CD14-positive monocyte (primary cell): ENCODE results near the gene ZNF385C. TPM values are rescaled to one million over a fixed set of nuclear protein-coding genes. Genes with fewer than 3 reads are reported as not detected.
A peak's percentile ranks its signal among the peaks of the same experiment; 100 is the strongest.

ENCODE experiments used
- DNase-seq, 3 donors: peaks; one replicate each; pipeline ENCODE4 v3.0.0-alpha.2; 2011 to 2022
- H2AFZ ChIP-seq: 2 replicates; pipeline ENCODE4 v1.6.0; 2012; ENCODE audit warnings: mild to moderate bottlenecking, low read depth, low read length, inconsistent platforms; ENCODE audit not compliant: insufficient read depth, poor library complexity, severe bottlenecking
- H3K27ac ChIP-seq, 2 donors: 1 replicate in 1 of 2; 2 replicates in 1 of 2; pipeline ENCODE4 v1.5.1; 2012 to 2013; ENCODE audit warnings: low read length in 2 of 2, control low read depth in 1 of 2, inconsistent platforms in 1 of 2, low read depth in 1 of 2, mild to moderate bottlenecking in 1 of 2
- H3K27me3 ChIP-seq, 2 donors: one replicate each; pipeline versions ENCODE4 v1.6.0 to v1.6.1; 2011 to 2013; ENCODE audit warnings: low read length in 2 of 2; ENCODE audit not compliant: control insufficient read depth in 2 of 2, insufficient read depth in 2 of 2
- H3K36me3 ChIP-seq, 2 donors: replicated peaks in 1 of 2; 1 replicate in 1 of 2; 2 replicates in 1 of 2; pipeline versions ENCODE4 v1.5.1 to v1.6.1; 2012 to 2013; ENCODE audit warnings: low read length in 2 of 2, control low read depth in 1 of 2, inconsistent platforms in 1 of 2, mild to moderate bottlenecking in 1 of 2; ENCODE audit not compliant: insufficient read depth in 2 of 2, control insufficient read depth in 1 of 2
- H3K4me1 ChIP-seq, 2 donors: 1 replicate in 1 of 2; 2 replicates in 1 of 2; pipeline versions ENCODE4 v1.5.1 to v1.6.1; 2012 to 2013; ENCODE audit warnings: low read length in 2 of 2, control low read depth in 1 of 2, inconsistent platforms in 1 of 2, mild to moderate bottlenecking in 1 of 2, moderate library complexity in 1 of 2; ENCODE audit not compliant: insufficient read depth in 2 of 2, control insufficient read depth in 1 of 2
- H3K4me2 ChIP-seq: replicated peaks from 2 replicates; pipeline ENCODE3; 2012; ENCODE audit warnings: low read length, moderate library complexity, mild to moderate bottlenecking; ENCODE audit not compliant: poor library complexity, severe bottlenecking; ENCODE audit errors: extremely low read depth
- H3K4me3 ChIP-seq, 3 experiments: fragments of 200-600 bp in 1 of 3; sonication (generic) in 1 of 3; replicated peaks in 1 of 3; 1 replicate in 2 of 3; 2 replicates in 1 of 3; pipeline ENCODE4 v1.5.1; 2011 to 2013; ENCODE audit warnings: low read length in 3 of 3, mild to moderate bottlenecking in 3 of 3, control low read depth in 2 of 3, low read depth in 2 of 3, inconsistent platforms in 1 of 3, moderate library complexity in 1 of 3
- H3K79me2 ChIP-seq: 2 replicates; pipeline ENCODE4 v1.6.0; 2012; ENCODE audit warnings: mild to moderate bottlenecking, control low read depth, inconsistent platforms, low read length, moderate library complexity; ENCODE audit not compliant: insufficient read depth
- H3K9ac ChIP-seq: 2 replicates; pipeline ENCODE4 v1.6.0; 2017; ENCODE audit warnings: low read length, mild to moderate bottlenecking; ENCODE audit not compliant: insufficient read depth, poor library complexity, severe bottlenecking
- H3K9me3 ChIP-seq, 2 donors: replicated peaks in 1 of 2; 1 replicate in 1 of 2; 2 replicates in 1 of 2; pipeline versions ENCODE4 v1.5.1 to v1.6.1; 2012 to 2013; ENCODE audit warnings: low read length in 2 of 2, control low read depth in 1 of 2; ENCODE audit not compliant: control insufficient read depth in 1 of 2, insufficient read depth in 1 of 2
- H4K20me1 ChIP-seq: 2 replicates; pipeline ENCODE4 v1.6.0; 2012; ENCODE audit warnings: mild to moderate bottlenecking, low read length, control low read depth, moderate library complexity; ENCODE audit not compliant: insufficient read depth
- H3K27ac Mint-ChIP-seq, 7 donors: one replicate each; pipeline ENCODE4 v1.8.0; 2020; ENCODE audit warnings: mild to moderate bottlenecking in 7 of 7, mixed read lengths in 7 of 7, moderate library complexity in 6 of 7, inconsistent platforms in 2 of 7
- H3K27me3 Mint-ChIP-seq, 3 donors: one replicate each; pipeline ENCODE4 v1.8.0; 2021 to 2022; ENCODE audit warnings: low read depth in 3 of 3, mild to moderate bottlenecking in 3 of 3, mixed read lengths in 3 of 3, moderate library complexity in 3 of 3, inconsistent platforms in 1 of 3
- H3K36me3 Mint-ChIP-seq, 2 donors: one replicate each; pipeline ENCODE4 v1.8.0; 2020; ENCODE audit warnings: mixed read lengths in 2 of 2, inconsistent platforms in 1 of 2, mild to moderate bottlenecking in 1 of 2
- H3K4me1 Mint-ChIP-seq: one replicate; pipeline ENCODE4 v1.8.0; 2020; ENCODE audit warnings: mild to moderate bottlenecking, mixed read lengths
- H3K4me3 Mint-ChIP-seq, 2 donors: one replicate each; pipeline ENCODE4 v1.8.0; 2020; ENCODE audit warnings: mild to moderate bottlenecking in 2 of 2, mixed read lengths in 2 of 2, moderate library complexity in 1 of 2
- H3K9me3 Mint-ChIP-seq, 7 donors: one replicate each; pipeline ENCODE4 v1.8.0; 2020 to 2022; ENCODE audit warnings: mixed read lengths in 7 of 7, mild to moderate bottlenecking in 6 of 7, moderate library complexity in 6 of 7, inconsistent platforms in 2 of 7
- WGBS: methylation state at CpG from one replicate; pipeline ENCODE4 v1.1.5; 2013; ENCODE audit warnings: missing lambda C conversion rate; ENCODE audit not compliant: insufficient coverage; 5-methylcytosine and 5-hydroxymethylcytosine counted together
- intact Hi-C, 2 donors: fragments of 100-400 bp; cut with micrococcal nuclease; formaldehyde crosslinking; loops; one replicate each; pipeline versions ENCODE4 v1.15.0 to v1.15.1; 2023
- polyA plus RNA-seq, 3 donors: library from polyadenylated mRNA; depleted of rRNA in 1 of 3; unstranded in 2 of 3; stranded (reverse) in 1 of 3; fragments of 300-500 nt in 2 of 3; fragments of >200 nt in 1 of 3; fragmentation: Illumina TruSeq in 2 of 3; gene quantifications; 1 replicate in 2 of 3; 2 replicates in 1 of 3; pipeline ENCODE4 v1.2.3, GENCODE V29; 2012 to 2021
- TF ChIP-seq, protein P1 (sequence below): fragments of 200-600 bp; IDR thresholded peaks from one replicate; pipeline ENCODE4 v1.8.0; 2022; ENCODE audit warnings: antibody characterized with exemption, mild to moderate bottlenecking

The ZNF385C gene
- polyA plus RNA-seq, 3 donors, result 0.09 to 0.55 TPM; not detected in 1

DNA sequence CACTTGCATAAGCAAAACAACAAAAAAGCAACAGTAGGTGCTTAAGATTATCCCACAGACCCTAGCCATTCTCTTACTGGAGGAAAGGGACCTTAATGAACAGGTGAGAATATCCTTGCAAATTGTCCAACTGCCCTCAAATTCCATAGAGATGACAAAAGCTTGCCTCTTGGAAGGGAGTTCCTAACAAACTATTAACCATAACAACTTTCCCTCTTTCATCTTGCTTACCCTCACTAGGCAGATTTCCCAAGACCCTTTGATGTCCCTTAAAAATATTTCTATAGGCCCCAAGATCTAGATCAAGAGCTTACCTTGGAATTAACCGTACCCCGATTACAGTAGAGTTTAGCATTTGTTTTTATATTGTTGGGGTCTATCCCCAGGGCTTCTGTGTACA, 109.9 kb downstream of the ZNF385C start:
- Histone ChIP-seq H3K27me3 (no peaks in the 10 kb centered on the region), H3K79me2 (peaks cover 13% of the 10 kb centered on the region), H3K4me2 (no peak overlapping the region), H2AFZ (no peak overlapping the region), H3K36me3 (peaks cover 95 to 100% of the 10 kb centered on the region in 2 donors), H3K27ac (peak overlapping the region in 1 of 2 donors; percentile 1), H3K9ac (no peak overlapping the region), H4K20me1 (peaks cover 74% of the 10 kb centered on the region), H3K9me3 (no peaks in the 10 kb centered on the region), H3K4me1 (no peaks in the 10 kb centered on the region), H3K4me3 (no peak overlapping the region)
- peaks cover 95 to 100% of the 10 kb centered on the region in 2 donors for H3K36me3 Mint-ChIP-seq
- WGBS, result no CpG with 5 or more reads among the region's 2 CpGs
- H3K27ac Mint-ChIP-seq, result peak overlapping the region in 2 of 7 donors; percentile 16 to 33
- no peak for DNase-seq
- H3K9me3 Mint-ChIP-seq, result no peaks in the 10 kb centered on the region
- no peaks in the 10 kb centered on the region for H3K4me1 Mint-ChIP-seq
- TF ChIP-seq, protein P1, sequence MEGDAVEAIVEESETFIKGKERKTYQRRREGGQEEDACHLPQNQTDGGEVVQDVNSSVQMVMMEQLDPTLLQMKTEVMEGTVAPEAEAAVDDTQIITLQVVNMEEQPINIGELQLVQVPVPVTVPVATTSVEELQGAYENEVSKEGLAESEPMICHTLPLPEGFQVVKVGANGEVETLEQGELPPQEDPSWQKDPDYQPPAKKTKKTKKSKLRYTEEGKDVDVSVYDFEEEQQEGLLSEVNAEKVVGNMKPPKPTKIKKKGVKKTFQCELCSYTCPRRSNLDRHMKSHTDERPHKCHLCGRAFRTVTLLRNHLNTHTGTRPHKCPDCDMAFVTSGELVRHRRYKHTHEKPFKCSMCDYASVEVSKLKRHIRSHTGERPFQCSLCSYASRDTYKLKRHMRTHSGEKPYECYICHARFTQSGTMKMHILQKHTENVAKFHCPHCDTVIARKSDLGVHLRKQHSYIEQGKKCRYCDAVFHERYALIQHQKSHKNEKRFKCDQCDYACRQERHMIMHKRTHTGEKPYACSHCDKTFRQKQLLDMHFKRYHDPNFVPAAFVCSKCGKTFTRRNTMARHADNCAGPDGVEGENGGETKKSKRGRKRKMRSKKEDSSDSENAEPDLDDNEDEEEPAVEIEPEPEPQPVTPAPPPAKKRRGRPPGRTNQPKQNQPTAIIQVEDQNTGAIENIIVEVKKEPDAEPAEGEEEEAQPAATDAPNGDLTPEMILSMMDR, result no peak
- intact Hi-C loops, result no loop called here
- H3K27me3 Mint-ChIP-seq, result peaks cover 0 to 2% (median 0%) of the 10 kb centered on the region in 3 donors
- no peak overlapping the region for H3K4me3 Mint-ChIP-seq

DNA sequence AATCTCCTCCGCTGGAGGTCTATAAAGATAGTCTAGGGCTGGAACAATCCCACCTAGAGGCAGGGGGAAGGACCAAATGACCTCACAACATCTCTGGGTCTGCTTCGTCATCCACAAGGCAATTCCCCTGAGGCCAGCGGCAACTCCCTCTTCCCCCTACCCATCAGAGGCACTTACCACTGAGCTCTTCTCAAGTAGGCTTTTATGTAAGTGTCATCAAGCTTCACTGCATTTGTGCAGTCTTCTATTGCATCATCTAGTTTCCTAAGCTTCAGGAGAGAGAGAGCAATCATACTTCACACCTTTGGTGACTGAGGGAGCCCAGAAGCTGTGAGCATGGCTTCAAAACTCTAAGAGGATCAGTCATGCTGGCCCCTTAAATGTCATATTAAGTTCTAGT, 110.6 kb downstream of the ZNF385C start:
- 100% methylated on average over 1 of the region's 3 CpGs for WGBS
- Mint-ChIP-seq H3K27me3 (peaks cover 0 to 1% (median 0%) of the 10 kb centered on the region in 3 donors), H3K36me3 (peaks cover 92 to 100% of the 10 kb centered on the region in 2 donors), H3K4me1 (no peaks in the 10 kb centered on the region), H3K27ac (peak overlapping the region in 3 of 7 donors; percentile 1 to 38 (median 22)), H3K4me3 (no peak overlapping the region), H3K9me3 (no peaks in the 10 kb centered on the region)
- no peak overlapping the region for H3K4me3 ChIP-seq
- H3K4me1 ChIP-seq, result no peaks in the 10 kb centered on the region
- H3K36me3 ChIP-seq, result peaks cover 95 to 100% of the 10 kb centered on the region in 2 donors
- H3K9ac ChIP-seq, result no peak overlapping the region
- H2AFZ ChIP-seq, result no peak overlapping the region
- H3K27ac ChIP-seq, result no peak overlapping the region
- no peak for DNase-seq
- H3K27me3 ChIP-seq, result no peaks in the 10 kb centered on the region
- TF ChIP-seq, protein P1, result no peak
- peaks cover 11% of the 10 kb centered on the region for H3K79me2 ChIP-seq
- intact Hi-C loops, result no loop called here
- H3K4me2 ChIP-seq, result no peak overlapping the region
- H4K20me1 ChIP-seq, result peaks cover 68% of the 10 kb centered on the region
- H3K9me3 ChIP-seq, result no peaks in the 10 kb centered on the region
